ENCODE results near the gene MYADM.

Gene MYADM

GRCh38 chr19:53915000-53915399, 47.3 kb downstream of the MYADM start:
- DNase-seq (ENCODE audit: low spot score) = no peak

DNA sequence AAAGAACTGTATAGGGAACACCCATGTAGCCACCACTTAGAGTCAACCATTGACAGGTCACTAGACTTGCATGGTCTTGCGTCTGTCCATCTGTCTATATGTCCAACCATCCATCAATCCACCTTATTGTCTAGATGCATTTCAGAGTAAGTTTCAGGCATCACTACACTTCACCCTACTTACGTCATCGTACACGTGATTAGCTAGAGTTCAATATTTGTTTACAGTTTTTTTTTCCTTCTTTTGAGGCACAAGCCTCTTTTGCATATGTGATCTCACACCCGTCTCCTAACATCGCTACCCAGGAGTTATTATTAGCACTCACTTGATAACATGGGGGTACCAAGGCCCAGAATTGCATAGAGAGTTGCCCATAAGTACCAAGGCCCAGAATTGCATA, 48.3 kb downstream of the MYADM start:
- no peak for DNase-seq (ENCODE audit: low spot score)

GRCh38 chr19:53917356-53917755, 49.7 kb downstream of the MYADM start:
- no peak for DNase-seq (ENCODE audit: low spot score)
